ENCODE data around the gene SERPINB2. TPM values are rescaled to one million over a fixed set of nuclear protein-coding genes. Genes with fewer than 3 reads are reported as not detected.

Gene SERPINB2
- total RNA-seq, 4 donors from 2014 or later: 138 to 309 (median 189) TPM

DNA sequence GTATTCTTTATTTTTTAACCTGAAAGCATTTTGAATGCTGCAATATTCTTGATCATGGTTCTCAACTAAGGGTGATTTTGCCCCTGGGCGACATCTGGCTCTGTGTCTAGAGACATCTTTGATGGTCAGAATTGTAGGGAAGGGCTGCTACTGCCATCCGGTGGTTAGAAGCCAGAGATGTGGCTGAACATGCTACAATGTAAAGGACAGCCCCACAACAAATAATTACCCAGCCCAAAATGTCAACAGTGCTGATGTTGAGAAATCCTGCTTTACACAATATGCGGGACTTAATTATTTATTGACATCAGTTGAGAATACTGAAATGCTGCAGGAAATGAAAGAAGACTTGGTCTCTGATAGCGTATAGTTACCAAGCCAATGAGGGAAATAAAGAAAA lies 37.5 kb upstream of the SERPINB2 start:
- TF ChIP-seq, protein P1, sequence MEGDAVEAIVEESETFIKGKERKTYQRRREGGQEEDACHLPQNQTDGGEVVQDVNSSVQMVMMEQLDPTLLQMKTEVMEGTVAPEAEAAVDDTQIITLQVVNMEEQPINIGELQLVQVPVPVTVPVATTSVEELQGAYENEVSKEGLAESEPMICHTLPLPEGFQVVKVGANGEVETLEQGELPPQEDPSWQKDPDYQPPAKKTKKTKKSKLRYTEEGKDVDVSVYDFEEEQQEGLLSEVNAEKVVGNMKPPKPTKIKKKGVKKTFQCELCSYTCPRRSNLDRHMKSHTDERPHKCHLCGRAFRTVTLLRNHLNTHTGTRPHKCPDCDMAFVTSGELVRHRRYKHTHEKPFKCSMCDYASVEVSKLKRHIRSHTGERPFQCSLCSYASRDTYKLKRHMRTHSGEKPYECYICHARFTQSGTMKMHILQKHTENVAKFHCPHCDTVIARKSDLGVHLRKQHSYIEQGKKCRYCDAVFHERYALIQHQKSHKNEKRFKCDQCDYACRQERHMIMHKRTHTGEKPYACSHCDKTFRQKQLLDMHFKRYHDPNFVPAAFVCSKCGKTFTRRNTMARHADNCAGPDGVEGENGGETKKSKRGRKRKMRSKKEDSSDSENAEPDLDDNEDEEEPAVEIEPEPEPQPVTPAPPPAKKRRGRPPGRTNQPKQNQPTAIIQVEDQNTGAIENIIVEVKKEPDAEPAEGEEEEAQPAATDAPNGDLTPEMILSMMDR (IDR thresholded peaks at IDR 0.05): peak in 3 of 6 experiments; percentile 28 to 59 (median 37)
- TF ChIP-seq POLR2A (IDR thresholded peaks at IDR 0.05): no peak
- Histone ChIP-seq H3K4me1 (peaks cover 0 to 15% (median 0%) of the 10 kb centered on the region in 3 donors), H3K36me3 (no peaks in the 10 kb centered on the region), H3K9me3 (no peaks in the 10 kb centered on the region), H3K4me3 (no peak overlapping the region), H3K27ac (no peak overlapping the region), H3K27me3 (no peaks in the 10 kb centered on the region)
- no peak for DNase-seq
- 35 to 37% methylated on average over 4 of the region's 4 CpGs for WGBS, 2 donors
- intact Hi-C loops (cut with DNase I): loop anchor here (10.0 kb wide), 1 partner anchor 85 kb away; no protein-coding TSS in a partner anchor

DNA sequence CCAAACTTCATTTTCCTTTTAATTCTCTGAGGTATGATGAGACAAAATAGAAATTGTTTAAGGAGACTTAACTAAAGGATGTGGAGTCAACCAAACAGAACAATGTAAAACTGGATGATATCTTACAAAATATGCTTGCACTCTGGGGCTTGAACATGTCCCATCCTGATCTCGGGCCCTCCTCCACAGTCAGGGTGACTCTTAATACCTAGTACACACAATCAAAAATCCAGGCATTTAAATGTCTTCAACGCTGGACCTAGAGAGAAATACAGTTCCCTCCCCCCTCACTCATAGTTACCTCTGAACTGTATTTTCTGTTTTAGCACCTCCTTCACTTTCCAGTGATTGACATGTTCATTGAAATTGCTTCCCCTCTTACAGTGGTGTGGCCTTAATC lies 36.9 kb upstream of the SERPINB2 start:
- Histone ChIP-seq H3K36me3 (no peaks in the 10 kb centered on the region), H3K9me3 (no peaks in the 10 kb centered on the region), H3K4me1 (peaks cover 0 to 15% (median 0%) of the 10 kb centered on the region in 3 donors), H3K27me3 (no peaks in the 10 kb centered on the region), H3K4me3 (no peak overlapping the region), H3K27ac (peak overlapping the region in 1 of 4 donors; percentile 1)
- no peak for TF ChIP-seq POLR2A (IDR thresholded peaks at IDR 0.05)
- TF ChIP-seq, protein P1 (IDR thresholded peaks at IDR 0.05): no peak
- 44 to 50% methylated on average over 2 of the region's 2 CpGs for WGBS, 2 donors
- intact Hi-C loops (cut with DNase I): loop anchor here (10.0 kb wide), 1 partner anchor 84 kb away; no protein-coding TSS in a partner anchor
- DNase-seq: no peak

DNA sequence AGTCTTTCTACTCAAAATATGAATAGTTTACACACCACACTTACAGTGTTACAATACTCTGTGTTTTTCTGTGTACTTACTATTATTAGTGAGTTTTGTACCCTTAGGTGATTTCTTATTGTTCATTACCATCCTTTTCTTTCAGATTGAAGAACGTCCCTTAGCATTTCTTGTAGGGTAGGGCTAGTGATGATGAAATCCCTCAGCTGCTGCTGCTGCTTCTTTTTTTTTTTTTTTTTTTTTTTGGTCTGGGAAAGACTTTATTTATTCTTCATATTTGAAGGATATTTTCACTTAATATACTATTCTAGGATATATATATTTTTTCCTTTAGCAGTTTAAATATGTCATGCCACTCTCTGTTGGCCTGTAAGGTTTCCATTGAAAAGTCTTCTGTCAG lies 29.0 kb upstream of the SERPINB2 start:
- 4 to 6% methylated on average over 1 of the region's 1 CpG for WGBS, 2 donors
- DNase-seq: no peak
- TF ChIP-seq, protein P1 (IDR thresholded peaks at IDR 0.05): no peak
- no peak for TF ChIP-seq POLR2A (IDR thresholded peaks at IDR 0.05)
- no peaks in the 10 kb centered on the region for H3K9me3 ChIP-seq
- H3K27ac ChIP-seq: no peak overlapping the region
- H3K36me3 ChIP-seq: no peaks in the 10 kb centered on the region
- H3K27me3 ChIP-seq: no peaks in the 10 kb centered on the region
- H3K4me1 ChIP-seq: peaks cover 4 to 22% (median 8%) of the 10 kb centered on the region in 3 donors
- intact Hi-C loops (cut with DNase I): loop anchor here (10.0 kb wide), 1 partner anchor 76 kb away; no protein-coding TSS in a partner anchor
- H3K4me3 ChIP-seq: no peak overlapping the region

DNA sequence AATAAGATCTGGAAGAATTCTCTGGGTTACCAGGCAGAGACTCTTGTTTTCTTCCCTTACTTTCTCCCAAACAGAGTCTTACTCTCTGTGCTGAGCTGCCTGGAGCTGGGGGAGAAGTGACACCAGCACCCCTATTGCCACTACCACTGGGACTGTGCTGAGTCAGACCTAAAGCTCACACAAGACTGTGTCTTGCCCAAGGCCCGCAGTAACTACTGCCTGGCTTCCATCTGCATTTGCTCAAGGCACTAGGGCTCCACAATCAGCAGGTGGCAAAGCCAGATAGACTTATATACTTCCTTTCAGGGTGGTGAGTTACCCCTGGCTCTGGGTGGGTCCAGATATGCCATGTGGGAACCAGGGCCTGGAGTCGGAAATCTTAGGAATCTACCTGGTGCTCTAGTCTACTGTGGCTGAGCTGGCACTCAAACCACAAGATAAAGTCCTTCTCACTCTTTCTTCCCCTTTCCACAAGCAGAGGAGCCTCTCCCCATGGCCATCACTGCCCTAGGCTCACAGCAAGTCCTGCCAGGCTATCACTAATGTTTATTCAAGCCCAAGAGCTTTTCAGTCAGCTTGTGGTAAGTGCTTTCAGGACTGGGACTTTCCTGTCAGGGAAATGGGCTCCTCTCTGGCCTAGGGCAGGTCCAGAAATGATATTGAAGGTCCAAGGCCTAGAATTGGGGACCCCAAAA lies 27.6 kb upstream of the SERPINB2 start:
- peak overlapping the region in 2 of 4 donors; percentile 26 to 27 for H3K27ac ChIP-seq
- WGBS, 2 donors: 83 to 86% methylated on average over 1 to 2 of the region's 2 CpGs
- H3K27me3 ChIP-seq: no peaks in the 10 kb centered on the region
- intact Hi-C loops (cut with DNase I): loop anchor here (10.0 kb wide), 1 partner anchor 75 kb away; no protein-coding TSS in a partner anchor
- H3K4me1 ChIP-seq: peaks cover 4 to 22% (median 8%) of the 10 kb centered on the region in 3 donors
- H3K4me3 ChIP-seq: no peak overlapping the region
- H3K9me3 ChIP-seq: no peaks in the 10 kb centered on the region
- H3K36me3 ChIP-seq: no peaks in the 10 kb centered on the region
- TF ChIP-seq POLR2A (IDR thresholded peaks at IDR 0.05): no peak
- TF ChIP-seq, protein P1 (IDR thresholded peaks at IDR 0.05): no peak
- DNase-seq: no peak

DNA sequence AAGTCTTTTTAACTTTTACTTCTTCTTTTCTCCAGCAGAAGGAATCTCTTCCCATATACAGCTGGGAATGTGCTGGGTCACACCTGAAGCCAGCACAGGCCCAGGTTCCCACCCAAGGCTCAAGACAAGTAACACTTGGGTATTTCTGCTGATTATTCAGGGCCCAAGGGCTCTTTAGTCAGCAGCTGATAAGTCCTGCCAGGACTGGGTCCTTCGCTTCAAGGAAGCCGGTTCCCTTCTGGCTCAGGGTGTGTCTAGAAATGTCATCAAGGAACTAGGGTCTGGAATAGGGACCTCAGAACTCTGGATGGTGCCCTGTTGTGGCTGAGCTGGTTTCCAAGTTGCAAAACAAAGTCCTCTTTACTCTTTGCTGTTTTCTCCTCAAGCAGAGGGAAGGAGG lies 27.0 kb upstream of the SERPINB2 start:
- TF ChIP-seq POLR2A (IDR thresholded peaks at IDR 0.05): no peak
- TF ChIP-seq, protein P1 (IDR thresholded peaks at IDR 0.05): no peak
- peak overlapping the region in 3 of 4 donors; percentile 6 to 27 (median 26) for H3K27ac ChIP-seq

More for the DNA sequence above, 27.0 kb upstream of the SERPINB2 start:
- peaks cover 4 to 22% (median 8%) of the 10 kb centered on the region in 3 donors for H3K4me1 ChIP-seq
- H3K4me3 ChIP-seq: no peak overlapping the region
- H3K9me3 ChIP-seq: no peaks in the 10 kb centered on the region
- 20% methylated on average over 2 of the region's 2 CpGs; no CpG with 5 or more reads in 1 of the 2 donors for WGBS, 2 donors
- intact Hi-C loops (cut with DNase I): no loop called here
- no peaks in the 10 kb centered on the region for H3K36me3 ChIP-seq
- no peak for DNase-seq
- no peaks in the 10 kb centered on the region for H3K27me3 ChIP-seq

All from esophagus squamous epithelium (tissue), 5 donors.